ENCODE measurements around the gene ARHGAP4. TPM values are rescaled to one million over a fixed set of nuclear protein-coding genes. Genes with fewer than 3 reads are reported as not detected.

The ARHGAP4 gene
- polyA plus RNA-seq, 1 donor: 33.2 TPM

Other genes with a start within 250 kb of the ARHGAP4 start
- gene SLC6A8, start 238.3 kb downstream of the ARHGAP4 start, polyA plus RNA-seq: 139 TPM
- 198 TPM for gene BCAP31, start 201.9 kb downstream of the ARHGAP4 start, polyA plus RNA-seq
- 13.4 TPM for gene ABCD1, start 201.4 kb downstream of the ARHGAP4 start, polyA plus RNA-seq
- gene PLXNB3, start 162.0 kb downstream of the ARHGAP4 start, polyA plus RNA-seq: 5.0 TPM
- 1.8 TPM for gene SRPK3, start 145.2 kb downstream of the ARHGAP4 start, polyA plus RNA-seq
- gene IDH3G, start 131.9 kb downstream of the ARHGAP4 start, polyA plus RNA-seq: 58.7 TPM
- 240 TPM for gene SSR4, start 131.6 kb downstream of the ARHGAP4 start, polyA plus RNA-seq
- 10.5 TPM for gene PDZD4, start 95.7 kb downstream of the ARHGAP4 start, polyA plus RNA-seq
- 22.5 TPM for gene L1CAM, start 40.1 kb downstream of the ARHGAP4 start, polyA plus RNA-seq
- 0.28 TPM for gene AVPR2, start 21.6 kb downstream of the ARHGAP4 start, polyA plus RNA-seq
- 73.6 TPM for gene NAA10, start 8.8 kb upstream of the ARHGAP4 start, polyA plus RNA-seq
- 85.8 TPM for gene RENBP, start 18.4 kb upstream of the ARHGAP4 start, polyA plus RNA-seq
- gene HCFC1, start 45.6 kb upstream of the ARHGAP4 start, polyA plus RNA-seq: 33.3 TPM
- gene TMEM187, start 46.5 kb upstream of the ARHGAP4 start, polyA plus RNA-seq: 4.9 TPM
- gene IRAK1, start 93.6 kb upstream of the ARHGAP4 start, polyA plus RNA-seq: 53.8 TPM
- gene MECP2, start 171.5 kb upstream of the ARHGAP4 start, polyA plus RNA-seq: 19.4 TPM
- not detected for gene OPN1LW, start 218.0 kb upstream of the ARHGAP4 start, polyA plus RNA-seq